OCI-LY1 (cell line): ENCODE results near the gene IL18BP.

ENCODE experiments used
- EZH2 ChIP-seq: fragments of 200-600 bp; sonication (generic), shearing (Covaris generic); IDR thresholded peaks from 2 replicates; pipeline ENCODE4 v1.8.0; 2017; ENCODE audit warnings: borderline replicate concordance, mixed run types, mild to moderate bottlenecking, antibody characterized with exemption, low read length, moderate library complexity, mixed read lengths
- TF ChIP-seq, protein P1 (sequence below): fragments of 200-600 bp; sonication (generic), shearing (Covaris generic); IDR thresholded peaks from 2 replicates; pipeline ENCODE4 v1.5.1; 2017; ENCODE audit warnings: mild to moderate bottlenecking, antibody characterized with exemption, low read length, moderate library complexity, mixed read lengths

DNA sequence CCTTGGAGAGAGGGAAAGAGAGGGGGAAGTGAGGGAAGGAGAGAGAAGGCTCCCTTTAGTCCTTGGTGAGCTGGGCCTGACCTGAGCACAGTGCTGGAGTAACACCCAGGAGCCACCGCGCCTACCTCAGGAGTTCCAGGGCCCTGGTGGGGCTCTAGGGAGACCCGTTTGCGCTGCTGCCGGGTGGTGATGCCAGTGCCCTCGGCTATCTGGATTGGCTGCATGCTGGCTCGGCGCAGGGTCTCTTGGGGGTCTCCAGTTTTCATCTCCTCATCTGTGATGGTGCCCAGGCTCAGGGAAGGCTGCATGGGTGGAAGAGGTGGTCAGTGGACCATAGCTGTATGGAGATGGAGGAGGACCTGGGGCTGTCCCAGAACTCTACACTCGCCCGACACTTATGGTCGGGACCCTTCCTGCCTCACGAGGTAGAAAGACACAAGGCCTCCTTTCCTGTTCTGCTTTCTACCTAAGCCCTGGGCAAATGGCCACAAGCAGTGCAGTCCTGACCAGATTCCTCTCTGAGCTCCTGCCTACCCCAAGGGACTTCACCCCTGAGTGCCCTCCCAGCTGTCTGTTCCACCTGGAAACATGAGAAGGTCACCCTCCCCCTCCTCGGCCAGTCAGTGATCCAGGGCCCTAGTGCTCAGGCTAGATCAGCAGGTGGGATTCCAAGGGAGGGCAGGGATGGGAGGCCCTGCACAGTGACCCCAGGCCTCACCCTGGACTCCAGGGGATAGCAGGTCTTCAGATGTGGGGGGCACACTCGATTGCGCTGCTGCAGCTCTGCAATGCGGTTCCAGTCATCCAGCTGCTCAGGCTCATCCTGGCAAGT, 6.0 kb downstream of the IL18BP start:
- TF ChIP-seq, protein P1, sequence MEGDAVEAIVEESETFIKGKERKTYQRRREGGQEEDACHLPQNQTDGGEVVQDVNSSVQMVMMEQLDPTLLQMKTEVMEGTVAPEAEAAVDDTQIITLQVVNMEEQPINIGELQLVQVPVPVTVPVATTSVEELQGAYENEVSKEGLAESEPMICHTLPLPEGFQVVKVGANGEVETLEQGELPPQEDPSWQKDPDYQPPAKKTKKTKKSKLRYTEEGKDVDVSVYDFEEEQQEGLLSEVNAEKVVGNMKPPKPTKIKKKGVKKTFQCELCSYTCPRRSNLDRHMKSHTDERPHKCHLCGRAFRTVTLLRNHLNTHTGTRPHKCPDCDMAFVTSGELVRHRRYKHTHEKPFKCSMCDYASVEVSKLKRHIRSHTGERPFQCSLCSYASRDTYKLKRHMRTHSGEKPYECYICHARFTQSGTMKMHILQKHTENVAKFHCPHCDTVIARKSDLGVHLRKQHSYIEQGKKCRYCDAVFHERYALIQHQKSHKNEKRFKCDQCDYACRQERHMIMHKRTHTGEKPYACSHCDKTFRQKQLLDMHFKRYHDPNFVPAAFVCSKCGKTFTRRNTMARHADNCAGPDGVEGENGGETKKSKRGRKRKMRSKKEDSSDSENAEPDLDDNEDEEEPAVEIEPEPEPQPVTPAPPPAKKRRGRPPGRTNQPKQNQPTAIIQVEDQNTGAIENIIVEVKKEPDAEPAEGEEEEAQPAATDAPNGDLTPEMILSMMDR = no peak
- no peak for TF ChIP-seq EZH2
